H1 (cell line): ENCODE data around the gene CPNE4. TPM values are rescaled to one million over a fixed set of nuclear protein-coding genes. Genes with fewer than 3 reads are reported as not detected.

ENCODE experiments used
- RBBP5 ChIP-seq: IDR thresholded peaks from 2 replicates; pipeline ENCODE4 v1.7.1; 2012; ENCODE audit warnings: low read depth, mild to moderate bottlenecking, inconsistent platforms, low read length, moderate library complexity, borderline replicate concordance
- SIN3A ChIP-seq, 2 experiments: IDR thresholded peaks in 1 of 2; conservative IDR thresholded peaks in 1 of 2; 2 replicates each; pipeline ENCODE4 v1.6.1; 2011 to 2012; ENCODE audit warnings: low read length in 2 of 2, improper control_type of control experiment in 1 of 2, low read depth in 1 of 2, mild to moderate bottlenecking in 1 of 2
- polyA plus RNA-seq, 7 experiments: library from polyadenylated mRNA; depleted of rRNA in 3 of 7; stranded (reverse) in 5 of 7; unstranded in 2 of 7; fragments of >200 nt in 5 of 7; fragments of 200-250 nt in 2 of 7; gene quantifications; 1 replicate in 5 of 7; 2 replicates in 1 of 7; 4 replicates in 1 of 7; pipeline versions ENCODE4 v1.2.1 to v1.2.3, GENCODE V29; 2011 to 2013; ENCODE audit warnings: missing spikeins in 2 of 7, mixed read lengths in 2 of 7
- total RNA-seq: library from RNA; stranded (reverse); fragmentation: NEBNext Ultra II Directional; extraction: Animal tissue kit (Norgen Biotek cat#: 25700); gene quantifications from 2 replicates; pipeline ENCODE4 v1.2.1, GENCODE V29; 2021

CPNE4 gene
- total and polyA plus RNA-seq, 2 of the 8 experiments (the other 6 are each of a cell fraction or from before 2014, with no cell fraction given): 0.82 to 3.8 TPM

DNA sequence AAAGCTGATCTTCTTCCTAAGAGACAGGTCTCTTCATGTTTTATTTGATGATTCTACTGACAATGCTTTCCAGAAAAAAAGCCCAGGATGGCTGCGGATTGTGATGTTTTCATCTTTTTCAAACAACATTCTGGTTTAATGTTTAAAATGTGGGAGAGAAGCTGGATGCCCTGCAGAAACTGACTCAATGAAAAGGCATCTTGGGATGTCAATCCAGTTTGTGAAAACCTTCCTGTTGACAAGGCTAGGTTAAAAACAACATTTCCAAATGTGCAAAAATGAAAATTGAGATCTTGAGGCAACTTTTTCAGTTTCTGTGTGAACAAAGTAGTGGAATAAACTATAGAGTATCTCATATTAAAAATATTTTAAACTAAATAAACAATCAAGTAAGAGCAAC, 376.0 kb downstream of the CPNE4 start (continued):
- TF ChIP-seq SIN3A (conservative IDR thresholded peaks at IDR 0.05 in 1 of 2, IDR thresholded peaks at IDR 0.05 in 1 of 2; ENCODE audit: low read depth in 1 of 2, low read length in 2 of 2) (no peak), RBBP5 (no peak)
